ENCODE measurements around the gene OR10A7. TPM values are rescaled to one million over a fixed set of nuclear protein-coding genes. Genes with fewer than 3 reads are reported as not detected.

The OR10A7 gene
- total RNA-seq, 1 donor from 2014 or later: not detected

DNA sequence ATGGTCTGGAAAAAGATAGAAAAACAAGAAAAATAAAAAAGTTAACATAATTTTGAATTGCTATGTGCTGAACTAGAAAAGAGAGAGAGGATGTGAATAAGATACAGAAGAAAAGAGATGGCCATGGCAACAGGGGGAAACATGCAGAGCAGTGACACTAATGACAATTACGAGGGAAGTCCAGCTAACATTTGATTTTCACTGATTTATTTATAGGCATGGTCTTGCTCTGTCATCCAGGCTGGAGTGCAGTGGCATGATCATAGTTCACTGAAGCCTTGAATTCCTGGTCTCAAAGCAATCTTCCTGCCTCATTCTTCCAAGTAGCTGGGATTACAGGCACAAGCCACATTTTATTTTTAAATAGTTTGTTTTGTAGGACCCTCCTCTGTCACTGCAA is 25.3 kb downstream of the OR10A7 start:
- no peak overlapping the region for H3K4me2 ChIP-seq
- no peak overlapping the region for H3K27ac Mint-ChIP-seq
- peaks cover 2% of the 10 kb centered on the region for H3K27me3 Mint-ChIP-seq (ENCODE audit: insufficient read depth, low read depth)
- H3K4me1 Mint-ChIP-seq: peaks cover 6% of the 10 kb centered on the region
- no peaks in the 10 kb centered on the region for H3K4me1 ChIP-seq
- no peak overlapping the region for H3K27ac ChIP-seq
- peaks cover 3% of the 10 kb centered on the region for H3K9me3 Mint-ChIP-seq
- no peaks in the 10 kb centered on the region for H3K36me3 Mint-ChIP-seq
- no peak for DNase-seq (ENCODE audit: low spot score)
- no peaks in the 10 kb centered on the region for H3F3A ChIP-seq (ENCODE audit: low read depth)
- no peaks in the 10 kb centered on the region for H4K20me1 ChIP-seq (ENCODE audit: low read depth)
- H3K4me3 ChIP-seq: no peak overlapping the region
- H2AFZ ChIP-seq (replicated peaks): no peak overlapping the region
- no peaks in the 10 kb centered on the region for H3K79me2 ChIP-seq (ENCODE audit: low read depth)
- no peaks in the 10 kb centered on the region for H3K36me3 ChIP-seq
- no peaks in the 10 kb centered on the region for H3K27me3 ChIP-seq
- no peaks in the 10 kb centered on the region for H3K9me3 ChIP-seq (ENCODE audit: low read depth)
- no peak for TF ChIP-seq EZH2 (IDR thresholded peaks at IDR 0.05)
- TF ChIP-seq, protein P1, sequence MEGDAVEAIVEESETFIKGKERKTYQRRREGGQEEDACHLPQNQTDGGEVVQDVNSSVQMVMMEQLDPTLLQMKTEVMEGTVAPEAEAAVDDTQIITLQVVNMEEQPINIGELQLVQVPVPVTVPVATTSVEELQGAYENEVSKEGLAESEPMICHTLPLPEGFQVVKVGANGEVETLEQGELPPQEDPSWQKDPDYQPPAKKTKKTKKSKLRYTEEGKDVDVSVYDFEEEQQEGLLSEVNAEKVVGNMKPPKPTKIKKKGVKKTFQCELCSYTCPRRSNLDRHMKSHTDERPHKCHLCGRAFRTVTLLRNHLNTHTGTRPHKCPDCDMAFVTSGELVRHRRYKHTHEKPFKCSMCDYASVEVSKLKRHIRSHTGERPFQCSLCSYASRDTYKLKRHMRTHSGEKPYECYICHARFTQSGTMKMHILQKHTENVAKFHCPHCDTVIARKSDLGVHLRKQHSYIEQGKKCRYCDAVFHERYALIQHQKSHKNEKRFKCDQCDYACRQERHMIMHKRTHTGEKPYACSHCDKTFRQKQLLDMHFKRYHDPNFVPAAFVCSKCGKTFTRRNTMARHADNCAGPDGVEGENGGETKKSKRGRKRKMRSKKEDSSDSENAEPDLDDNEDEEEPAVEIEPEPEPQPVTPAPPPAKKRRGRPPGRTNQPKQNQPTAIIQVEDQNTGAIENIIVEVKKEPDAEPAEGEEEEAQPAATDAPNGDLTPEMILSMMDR (IDR thresholded peaks at IDR 0.05): no peak
- no peak for TF ChIP-seq EZH2phosphoT487 (IDR thresholded peaks at IDR 0.05)
- H3K9ac ChIP-seq: no peak overlapping the region
- H3K4me3 Mint-ChIP-seq: no peak overlapping the region

DNA sequence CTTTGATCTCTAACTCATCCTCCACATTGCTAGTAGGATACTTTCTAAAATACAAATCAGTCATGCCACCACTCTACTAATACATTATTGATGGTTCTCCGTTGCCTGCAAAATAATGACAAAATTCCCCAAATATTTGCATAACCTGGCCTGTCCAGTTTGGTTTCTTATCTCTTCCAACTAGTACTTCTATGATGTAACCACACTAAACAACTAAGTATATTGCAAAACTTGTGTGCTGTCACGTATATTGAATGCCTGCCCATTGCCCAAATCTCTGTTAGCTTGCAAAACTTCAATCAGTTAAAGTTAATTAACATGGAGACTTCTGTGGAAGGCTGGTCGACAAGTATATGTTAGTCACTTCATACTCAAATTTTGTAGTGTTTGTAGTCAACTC is 30.1 kb downstream of the OR10A7 start:
- TF ChIP-seq, protein P1 (IDR thresholded peaks at IDR 0.05): no peak
- no peak for TF ChIP-seq EZH2 (IDR thresholded peaks at IDR 0.05)
- TF ChIP-seq EZH2phosphoT487 (IDR thresholded peaks at IDR 0.05): no peak
- no peaks in the 10 kb centered on the region for H3K79me2 ChIP-seq (ENCODE audit: low read depth)
- H4K20me1 ChIP-seq (ENCODE audit: low read depth): no peaks in the 10 kb centered on the region
- no peak overlapping the region for H3K4me2 ChIP-seq
- H2AFZ ChIP-seq (replicated peaks): no peak overlapping the region
- H3K27ac ChIP-seq: no peak overlapping the region
- no peaks in the 10 kb centered on the region for H3K4me1 ChIP-seq
- Mint-ChIP-seq H3K4me1 (peaks cover 5% of the 10 kb centered on the region), H3K36me3 (no peaks in the 10 kb centered on the region), H3K9me3 (no peaks in the 10 kb centered on the region), H3K27me3 (ENCODE audit: insufficient read depth, low read depth) (no peaks in the 10 kb centered on the region), H3K4me3 (no peak overlapping the region), H3K27ac (no peak overlapping the region)
- H3K27me3 ChIP-seq: no peaks in the 10 kb centered on the region
- H3K4me3 ChIP-seq: no peak overlapping the region
- H3K9ac ChIP-seq: no peak overlapping the region
- no peaks in the 10 kb centered on the region for H3F3A ChIP-seq (ENCODE audit: low read depth)
- no peaks in the 10 kb centered on the region for H3K9me3 ChIP-seq (ENCODE audit: low read depth)
- no peak for DNase-seq (ENCODE audit: low spot score)
- no peaks in the 10 kb centered on the region for H3K36me3 ChIP-seq

DNA sequence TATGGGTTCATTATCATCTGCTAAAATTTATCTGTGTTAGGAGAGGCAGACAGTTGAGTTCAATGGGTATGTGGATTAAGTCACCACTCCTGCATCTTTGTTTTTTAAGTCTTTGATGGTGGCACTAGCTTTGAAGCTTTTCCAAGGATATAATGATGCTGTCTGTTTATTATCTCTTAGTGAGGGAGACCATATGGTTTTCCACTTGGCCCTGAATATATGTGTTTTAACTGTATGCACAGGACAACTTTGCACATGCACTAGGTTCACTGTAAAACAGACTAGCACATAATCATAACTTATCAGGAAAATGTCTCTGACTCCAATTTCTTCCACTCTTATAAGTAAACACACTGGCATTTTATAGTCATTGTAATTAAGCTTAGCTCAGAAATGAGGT is 32.5 kb downstream of the OR10A7 start:
- Histone ChIP-seq H3K27me3 (no peaks in the 10 kb centered on the region), H3K9ac (no peak overlapping the region), H3F3A (ENCODE audit: low read depth) (no peaks in the 10 kb centered on the region), H4K20me1 (ENCODE audit: low read depth) (no peaks in the 10 kb centered on the region), H3K4me1 (no peaks in the 10 kb centered on the region), H3K4me3 (no peak overlapping the region), H2AFZ (replicated peaks) (no peak overlapping the region), H3K79me2 (ENCODE audit: low read depth) (no peaks in the 10 kb centered on the region), H3K9me3 (ENCODE audit: low read depth) (no peaks in the 10 kb centered on the region), H3K4me2 (no peak overlapping the region), H3K27ac (no peak overlapping the region), H3K36me3 (no peaks in the 10 kb centered on the region)
- H3K4me3 Mint-ChIP-seq: no peak overlapping the region
- no peaks in the 10 kb centered on the region for H3K36me3 Mint-ChIP-seq
- DNase-seq (ENCODE audit: low spot score): no peak
- no peaks in the 10 kb centered on the region for H3K27me3 Mint-ChIP-seq (ENCODE audit: insufficient read depth, low read depth)
- no peak overlapping the region for H3K27ac Mint-ChIP-seq
- no peak for TF ChIP-seq EZH2 (IDR thresholded peaks at IDR 0.05)
- TF ChIP-seq, protein P1 (IDR thresholded peaks at IDR 0.05): no peak
- TF ChIP-seq EZH2phosphoT487 (IDR thresholded peaks at IDR 0.05): no peak
- H3K4me1 Mint-ChIP-seq: no peaks in the 10 kb centered on the region
- H3K9me3 Mint-ChIP-seq: no peaks in the 10 kb centered on the region
